Neural cell (in vitro differentiated cells): ENCODE results near the gene MYNN.

ENCODE experiments used
- EZH2 ChIP-seq: fragments of 200-600, 300-800 bp; shearing (Covaris generic), sonication (generic); IDR thresholded peaks from 2 replicates; pipeline ENCODE4 v1.6.1; 2014; ENCODE audit warnings: antibody characterized with exemption, low read length, borderline replicate concordance, mild to moderate bottlenecking; ENCODE audit not compliant: insufficient read depth, poor library complexity, severe bottlenecking
- TAF1 ChIP-seq: IDR thresholded peaks from 2 replicates; pipeline ENCODE4 v1.6.1; 2012; ENCODE audit warnings: low read depth
- TF ChIP-seq, protein P1 (sequence below): fragments of 450-650 bp; IDR thresholded peaks from 2 replicates; pipeline ENCODE4 v1.5.1; 2014; ENCODE audit warnings: antibody characterized with exemption, mild to moderate bottlenecking, moderate library complexity; ENCODE audit not compliant: poor library complexity, severe bottlenecking
- TF ChIP-seq, protein P2 (sequence below): IDR thresholded peaks from 2 replicates; pipeline ENCODE4 v1.6.1; 2012; ENCODE audit warnings: borderline replicate concordance

DNA sequence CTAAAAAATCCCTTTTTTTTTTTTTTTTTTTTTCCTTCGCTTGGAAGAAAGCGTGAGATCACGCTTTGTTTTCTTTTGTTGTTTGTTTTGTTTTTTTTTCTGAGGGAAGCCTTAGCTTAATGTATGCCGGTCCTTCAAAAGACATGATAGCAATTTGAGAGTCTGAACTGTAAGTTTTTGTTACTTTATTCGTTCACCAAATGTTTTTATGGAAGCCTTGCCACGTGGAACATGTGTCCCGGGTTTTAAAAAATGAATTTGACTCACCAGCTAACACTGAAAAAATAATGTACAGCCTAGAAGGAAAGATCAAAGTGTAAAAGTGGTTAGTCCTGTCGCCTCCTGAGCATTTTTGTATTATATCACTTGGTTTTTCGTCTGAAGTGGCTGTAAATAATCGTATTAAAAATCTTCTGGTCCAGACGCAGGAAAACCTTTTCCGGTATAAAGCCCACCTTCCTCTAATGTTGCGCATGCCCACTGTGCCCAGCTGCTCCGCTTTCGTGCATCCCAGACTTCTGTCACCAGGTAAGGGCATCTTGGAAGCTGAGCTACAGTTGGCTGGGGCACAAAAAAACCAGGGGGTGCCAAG lies 795 bp upstream of the MYNN start:
- TF ChIP-seq, protein P1, sequence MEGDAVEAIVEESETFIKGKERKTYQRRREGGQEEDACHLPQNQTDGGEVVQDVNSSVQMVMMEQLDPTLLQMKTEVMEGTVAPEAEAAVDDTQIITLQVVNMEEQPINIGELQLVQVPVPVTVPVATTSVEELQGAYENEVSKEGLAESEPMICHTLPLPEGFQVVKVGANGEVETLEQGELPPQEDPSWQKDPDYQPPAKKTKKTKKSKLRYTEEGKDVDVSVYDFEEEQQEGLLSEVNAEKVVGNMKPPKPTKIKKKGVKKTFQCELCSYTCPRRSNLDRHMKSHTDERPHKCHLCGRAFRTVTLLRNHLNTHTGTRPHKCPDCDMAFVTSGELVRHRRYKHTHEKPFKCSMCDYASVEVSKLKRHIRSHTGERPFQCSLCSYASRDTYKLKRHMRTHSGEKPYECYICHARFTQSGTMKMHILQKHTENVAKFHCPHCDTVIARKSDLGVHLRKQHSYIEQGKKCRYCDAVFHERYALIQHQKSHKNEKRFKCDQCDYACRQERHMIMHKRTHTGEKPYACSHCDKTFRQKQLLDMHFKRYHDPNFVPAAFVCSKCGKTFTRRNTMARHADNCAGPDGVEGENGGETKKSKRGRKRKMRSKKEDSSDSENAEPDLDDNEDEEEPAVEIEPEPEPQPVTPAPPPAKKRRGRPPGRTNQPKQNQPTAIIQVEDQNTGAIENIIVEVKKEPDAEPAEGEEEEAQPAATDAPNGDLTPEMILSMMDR, result no peak
- TF ChIP-seq EZH2 (no peak), TAF1 (no peak)
- TF ChIP-seq, protein P2, sequence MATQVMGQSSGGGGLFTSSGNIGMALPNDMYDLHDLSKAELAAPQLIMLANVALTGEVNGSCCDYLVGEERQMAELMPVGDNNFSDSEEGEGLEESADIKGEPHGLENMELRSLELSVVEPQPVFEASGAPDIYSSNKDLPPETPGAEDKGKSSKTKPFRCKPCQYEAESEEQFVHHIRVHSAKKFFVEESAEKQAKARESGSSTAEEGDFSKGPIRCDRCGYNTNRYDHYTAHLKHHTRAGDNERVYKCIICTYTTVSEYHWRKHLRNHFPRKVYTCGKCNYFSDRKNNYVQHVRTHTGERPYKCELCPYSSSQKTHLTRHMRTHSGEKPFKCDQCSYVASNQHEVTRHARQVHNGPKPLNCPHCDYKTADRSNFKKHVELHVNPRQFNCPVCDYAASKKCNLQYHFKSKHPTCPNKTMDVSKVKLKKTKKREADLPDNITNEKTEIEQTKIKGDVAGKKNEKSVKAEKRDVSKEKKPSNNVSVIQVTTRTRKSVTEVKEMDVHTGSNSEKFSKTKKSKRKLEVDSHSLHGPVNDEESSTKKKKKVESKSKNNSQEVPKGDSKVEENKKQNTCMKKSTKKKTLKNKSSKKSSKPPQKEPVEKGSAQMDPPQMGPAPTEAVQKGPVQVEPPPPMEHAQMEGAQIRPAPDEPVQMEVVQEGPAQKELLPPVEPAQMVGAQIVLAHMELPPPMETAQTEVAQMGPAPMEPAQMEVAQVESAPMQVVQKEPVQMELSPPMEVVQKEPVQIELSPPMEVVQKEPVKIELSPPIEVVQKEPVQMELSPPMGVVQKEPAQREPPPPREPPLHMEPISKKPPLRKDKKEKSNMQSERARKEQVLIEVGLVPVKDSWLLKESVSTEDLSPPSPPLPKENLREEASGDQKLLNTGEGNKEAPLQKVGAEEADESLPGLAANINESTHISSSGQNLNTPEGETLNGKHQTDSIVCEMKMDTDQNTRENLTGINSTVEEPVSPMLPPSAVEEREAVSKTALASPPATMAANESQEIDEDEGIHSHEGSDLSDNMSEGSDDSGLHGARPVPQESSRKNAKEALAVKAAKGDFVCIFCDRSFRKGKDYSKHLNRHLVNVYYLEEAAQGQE, result no peak
